ENCODE results near the gene SETMAR. TPM values are rescaled to one million over a fixed set of nuclear protein-coding genes. Genes with fewer than 3 reads are reported as not detected.

SETMAR gene
- total and polyA plus RNA-seq, 2 of the 13 experiments (the other 11 are each of a cell fraction or from before 2014, with no cell fraction given), result 7.0 to 16.7 TPM

- TF ChIP-seq HOXA3 (CRISPR knock-in tag; IDR thresholded peaks at IDR 0.05), result peak; percentile 53
- TF ChIP-seq ZNF414 (CRISPR knock-in tag; IDR thresholded peaks at IDR 0.05), result peak; percentile 73; the same call in 1 of the 2 replicates
- 0 out of 2 replicates have a peak, but pooled peaks have one; percentile 58 for TF ChIP-seq ZNF724P (CRISPR knock-in tag; IDR thresholded peaks at IDR 0.05; ENCODE audit: borderline replicate concordance)
- no peak for TF ChIP-seq ZNF256 (CRISPR knock-in tag; conservative IDR thresholded peaks at IDR 0.05)
- TF ChIP-seq HNF1B (CRISPR knock-in tag; IDR thresholded peaks at IDR 0.05), result peak; percentile 51
- TF ChIP-seq SP4 (CRISPR knock-in tag; IDR thresholded peaks at IDR 0.05), result peak; percentile 71; the same call in 1 of the 2 replicates
- TF ChIP-seq ZNF572 (CRISPR knock-in tag; IDR thresholded peaks at IDR 0.05), result 0 out of 2 replicates have a peak, but pooled peaks have one; percentile 18
- TF ChIP-seq ZNF501 (CRISPR knock-in tag; IDR thresholded peaks at IDR 0.05), result peak; percentile 12; the same call in 1 of the 2 replicates
- no peak for TF ChIP-seq ZKSCAN5 (CRISPR knock-in tag; IDR thresholded peaks at IDR 0.05)
- no peak for TF ChIP-seq NKX3-1 (CRISPR knock-in tag; IDR thresholded peaks at IDR 0.05)
- TF ChIP-seq MTF2 (CRISPR knock-in tag; IDR thresholded peaks at IDR 0.05; ENCODE audit: borderline replicate concordance), result no peak
- TF ChIP-seq, protein P1, sequence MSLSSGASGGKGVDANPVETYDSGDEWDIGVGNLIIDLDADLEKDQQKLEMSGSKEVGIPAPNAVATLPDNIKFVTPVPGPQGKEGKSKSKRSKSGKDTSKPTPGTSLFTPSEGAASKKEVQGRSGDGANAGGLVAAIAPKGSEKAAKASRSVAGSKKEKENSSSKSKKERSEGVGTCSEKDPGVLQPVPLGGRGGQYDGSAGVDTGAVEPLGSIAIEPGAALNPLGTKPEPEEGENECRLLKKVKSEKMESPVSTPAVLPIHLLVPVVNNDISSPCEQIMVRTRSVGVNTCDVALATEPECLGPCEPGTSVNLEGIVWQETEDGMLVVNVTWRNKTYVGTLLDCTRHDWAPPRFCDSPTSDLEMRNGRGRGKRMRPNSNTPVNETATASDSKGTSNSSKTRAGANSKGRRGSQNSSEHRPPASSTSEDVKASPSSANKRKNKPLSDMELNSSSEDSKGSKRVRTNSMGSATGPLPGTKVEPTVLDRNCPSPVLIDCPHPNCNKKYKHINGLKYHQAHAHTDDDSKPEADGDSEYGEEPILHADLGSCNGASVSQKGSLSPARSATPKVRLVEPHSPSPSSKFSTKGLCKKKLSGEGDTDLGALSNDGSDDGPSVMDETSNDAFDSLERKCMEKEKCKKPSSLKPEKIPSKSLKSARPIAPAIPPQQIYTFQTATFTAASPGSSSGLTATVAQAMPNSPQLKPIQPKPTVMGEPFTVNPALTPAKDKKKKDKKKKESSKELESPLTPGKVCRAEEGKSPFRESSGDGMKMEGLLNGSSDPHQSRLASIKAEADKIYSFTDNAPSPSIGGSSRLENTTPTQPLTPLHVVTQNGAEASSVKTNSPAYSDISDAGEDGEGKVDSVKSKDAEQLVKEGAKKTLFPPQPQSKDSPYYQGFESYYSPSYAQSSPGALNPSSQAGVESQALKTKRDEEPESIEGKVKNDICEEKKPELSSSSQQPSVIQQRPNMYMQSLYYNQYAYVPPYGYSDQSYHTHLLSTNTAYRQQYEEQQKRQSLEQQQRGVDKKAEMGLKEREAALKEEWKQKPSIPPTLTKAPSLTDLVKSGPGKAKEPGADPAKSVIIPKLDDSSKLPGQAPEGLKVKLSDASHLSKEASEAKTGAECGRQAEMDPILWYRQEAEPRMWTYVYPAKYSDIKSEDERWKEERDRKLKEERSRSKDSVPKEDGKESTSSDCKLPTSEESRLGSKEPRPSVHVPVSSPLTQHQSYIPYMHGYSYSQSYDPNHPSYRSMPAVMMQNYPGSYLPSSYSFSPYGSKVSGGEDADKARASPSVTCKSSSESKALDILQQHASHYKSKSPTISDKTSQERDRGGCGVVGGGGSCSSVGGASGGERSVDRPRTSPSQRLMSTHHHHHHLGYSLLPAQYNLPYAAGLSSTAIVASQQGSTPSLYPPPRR (CRISPR knock-in tag; IDR thresholded peaks at IDR 0.05; ENCODE audit: borderline replicate concordance), result 0 out of 2 replicates have a peak, but pooled peaks have one; percentile 17
- TF ChIP-seq ZNF143 (CRISPR knock-in tag; IDR thresholded peaks at IDR 0.05), result peak; percentile 98
- TF ChIP-seq, protein P2, sequence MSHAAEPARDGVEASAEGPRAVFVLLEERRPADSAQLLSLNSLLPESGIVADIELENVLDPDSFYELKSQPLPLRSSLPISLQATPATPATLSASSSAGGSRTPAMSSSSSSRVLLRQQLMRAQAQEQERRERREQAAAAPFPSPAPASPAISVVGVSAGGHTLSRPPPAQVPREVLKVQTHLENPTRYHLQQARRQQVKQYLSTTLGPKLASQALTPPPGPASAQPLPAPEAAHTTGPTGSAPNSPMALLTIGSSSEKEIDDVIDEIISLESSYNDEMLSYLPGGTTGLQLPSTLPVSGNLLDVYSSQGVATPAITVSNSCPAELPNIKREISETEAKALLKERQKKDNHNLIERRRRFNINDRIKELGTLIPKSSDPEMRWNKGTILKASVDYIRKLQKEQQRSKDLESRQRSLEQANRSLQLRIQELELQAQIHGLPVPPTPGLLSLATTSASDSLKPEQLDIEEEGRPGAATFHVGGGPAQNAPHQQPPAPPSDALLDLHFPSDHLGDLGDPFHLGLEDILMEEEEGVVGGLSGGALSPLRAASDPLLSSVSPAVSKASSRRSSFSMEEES (CRISPR knock-in tag; IDR thresholded peaks at IDR 0.05), result 0 out of 2 replicates have a peak, but pooled peaks have one; percentile 15
- no peak for TF ChIP-seq ZNF800 (CRISPR knock-in tag; IDR thresholded peaks at IDR 0.05)
- TF ChIP-seq GATAD1 (CRISPR knock-in tag; IDR thresholded peaks at IDR 0.05), result peak; percentile 78
- peak; percentile 33; the same call in 1 of the 2 replicates for TF ChIP-seq SIN3A (IDR thresholded peaks at IDR 0.05; ENCODE audit: borderline replicate concordance, low read depth, low read length)
Observed at GRCh38 chr3:4303187-4304123, at the start of gene SETMAR (continued).
